Erythroblast (primary cell): ENCODE data around the gene CNKSR2.

Experiments
- GATA1 ChIP-seq: IDR thresholded peaks from 2 replicates; pipeline ENCODE4 v1.6.1; 2011; ENCODE audit warnings: low read depth, mild to moderate bottlenecking, control low read depth, low read length, moderate library complexity
- POLR2A ChIP-seq: IDR thresholded peaks from 2 replicates; pipeline ENCODE4 v1.6.1; 2011; ENCODE audit warnings: mild to moderate bottlenecking, low read length

GRCh38 chrX:21354725-21355124, 19.5 kb upstream of the CNKSR2 start:
- TF ChIP-seq POLR2A (no peak), GATA1 (no peak)
